ENCODE results near the gene SPATA25.

GRCh38 chr20:45863543-45864470, 23.6 kb downstream of the SPATA25 start:
- TF ChIP-seq CTCF (optimal IDR thresholded peaks at IDR 0.05 in 1 of 3, IDR thresholded peaks at IDR 0.05 in 1 of 3, conservative IDR thresholded peaks at IDR 0.05 in 1 of 3; ENCODE audit: extremely low read depth in 1 of 3, insufficient read depth in 2 of 3, low read length in 3 of 3) (no peak), EZH2 (IDR thresholded peaks at IDR 0.05; ENCODE audit: low read length) (no peak)
